HepG2 (cell line): ENCODE measurements around the gene SMPD3. TPM values are rescaled to one million over a fixed set of nuclear protein-coding genes. Genes with fewer than 3 reads are reported as not detected.
A peak's percentile ranks its signal among the peaks of the same experiment; 100 is the strongest.

Source experiments
- CEBPB ChIP-seq: IDR thresholded peaks from 2 replicates; pipeline ENCODE4 v1.6.1; 2011; ENCODE audit warnings: low read depth, low read length, improper control_type of control experiment, borderline replicate concordance
- FLYWCH1 ChIP-seq: sonication (generic); formaldehyde crosslinking; IDR thresholded peaks from 2 replicates; pipeline ENCODE4 v1.8.1; 2023; ENCODE audit warnings: mild to moderate bottlenecking, missing genetic modification reagents
- FOXP1 ChIP-seq, 2 experiments: fragments of 450-650 bp in 1 of 2; IDR thresholded peaks; 2 replicates each; pipeline ENCODE4 v1.6.1; 2017 to 2018; ENCODE audit warnings: antibody characterized with exemption in 1 of 2
- FOXP4 ChIP-seq: sonication (generic); formaldehyde crosslinking; IDR thresholded peaks from 2 replicates; pipeline ENCODE4 v1.4.0; 2020; ENCODE audit warnings: missing genetic modification reagents
- HNRNPLL ChIP-seq: fragments of 200-400 bp; formaldehyde crosslinking; IDR thresholded peaks from 2 replicates; pipeline ENCODE4 v1.6.1; 2017; ENCODE audit warnings: mild to moderate bottlenecking, low read depth, low read length; ENCODE audit not compliant: poor library complexity, severe bottlenecking
- MED1 ChIP-seq: sonication (generic); formaldehyde crosslinking; IDR thresholded peaks from 2 replicates; pipeline ENCODE4 v1.4.0; 2020; ENCODE audit warnings: missing genetic modification reagents
- MXI1 ChIP-seq: IDR thresholded peaks from 3 replicates; pipeline ENCODE4 v1.6.1; 2012; ENCODE audit warnings: low read depth, low read length, inconsistent platforms, borderline replicate concordance
- RXRB ChIP-seq: IDR thresholded peaks from 2 replicates; pipeline ENCODE4 v1.6.1; 2016; ENCODE audit warnings: borderline replicate concordance, missing genetic modification reagents, missing compliant biosample characterization
- TBX2 ChIP-seq: sonication (generic); formaldehyde crosslinking; IDR thresholded peaks from 2 replicates; pipeline ENCODE4 v1.5.0; 2020; ENCODE audit warnings: missing genetic modification reagents, mild to moderate bottlenecking, borderline replicate concordance
- TFAP4 ChIP-seq: sonication (generic); IDR thresholded peaks from 2 replicates; pipeline ENCODE4 v1.6.1; 2016; ENCODE audit warnings: low read depth, borderline replicate concordance
- ZHX1 ChIP-seq: sonication (generic); formaldehyde crosslinking; IDR thresholded peaks from 2 replicates; pipeline ENCODE4 v1.8.1; 2022; ENCODE audit warnings: low read depth, mild to moderate bottlenecking, missing genetic modification reagents
- ZNF18 ChIP-seq: sonication (generic); formaldehyde crosslinking; IDR thresholded peaks from 2 replicates; pipeline ENCODE4 v1.8.0; 2022; ENCODE audit warnings: mild to moderate bottlenecking, missing genetic modification reagents; ENCODE audit not compliant: insufficient replicate concordance
- ZNF205 ChIP-seq: IDR thresholded peaks from 2 replicates; pipeline ENCODE4 v1.6.1; 2018; ENCODE audit warnings: missing biosample characterization, missing genetic modification reagents
- ZNF24 ChIP-seq: fragments of 450-650 bp; IDR thresholded peaks from 2 replicates; pipeline ENCODE4 v1.6.1; 2017; ENCODE audit warnings: antibody characterized with exemption, mild to moderate bottlenecking
- ZNF710 ChIP-seq: sonication (generic); formaldehyde crosslinking; IDR thresholded peaks from 2 replicates; pipeline ENCODE4 v1.5.0; 2020; ENCODE audit warnings: mild to moderate bottlenecking, missing genetic modification reagents, borderline replicate concordance
- polyA plus RNA-seq, 8 experiments: library from polyadenylated mRNA; depleted of rRNA in 3 of 8; stranded (reverse) in 7 of 8; unstranded in 1 of 8; fragments of >200 nt; fragmentation: Illumina TruSeq in 4 of 8; extraction: Trizol in 4 of 8; gene quantifications; 2 replicates each; pipeline versions ENCODE4 v1.2.1 to v1.2.3, GENCODE V29; 2011 to 2016; ENCODE audit warnings: low read depth in 4 of 8, missing spikeins in 1 of 8, mixed read lengths in 1 of 8; ENCODE audit not compliant: insufficient read depth in 1 of 8
- total RNA-seq, 5 experiments: library from RNA; depleted of rRNA; stranded (reverse); fragments of >200 nt; fragmentation: Illumina TruSeq; extraction: Trizol; gene quantifications; 2 replicates each; pipeline ENCODE4 v1.2.3, GENCODE V29; 2016; ENCODE audit warnings: low read depth in 1 of 5
- TF ChIP-seq, protein P1 (sequence below): sonication (generic); formaldehyde crosslinking; IDR thresholded peaks from 2 replicates; pipeline ENCODE4 v1.5.0; 2020; ENCODE audit warnings: missing genetic modification reagents

Gene SMPD3
- total and polyA plus RNA-seq, 2 of the 13 experiments (the other 11 are each of a cell fraction or from before 2014, with no cell fraction given), result 0.07 to 0.32 TPM

GRCh38 chr16:68332411-68333121 is 115.7 kb downstream of the SMPD3 start (continued):
- TF ChIP-seq ZNF710 (peak; percentile 24), FOXP4 (CRISPR knock-in tag) (peak; percentile 56), CEBPB (peak; percentile 52; the same call in 1 of the 2 replicates), FOXP1 (IDR thresholded peaks at IDR 0.05) (no peak), FOXP1 (CRISPR knock-in tag; IDR thresholded peaks at IDR 0.05) (peak; percentile 28; the same call in 1 of the 2 replicates), RXRB (CRISPR knock-in tag) (peak; percentile 78), MED1 (peak; percentile 58), TBX2 (CRISPR knock-in tag) (peak; percentile 39; the same call in 1 of the 2 replicates), FLYWCH1 (CRISPR knock-in tag) (no peak), ZNF205 (CRISPR knock-in tag) (peak; percentile 69), ZNF24 (no peak), TFAP4 (peak; percentile 56; the same call in 1 of the 2 replicates), MXI1 (no peak), ZNF18 (CRISPR knock-in tag) (no peak), ZHX1 (CRISPR knock-in tag) (no peak), HNRNPLL (no peak)
- TF ChIP-seq, protein P1, sequence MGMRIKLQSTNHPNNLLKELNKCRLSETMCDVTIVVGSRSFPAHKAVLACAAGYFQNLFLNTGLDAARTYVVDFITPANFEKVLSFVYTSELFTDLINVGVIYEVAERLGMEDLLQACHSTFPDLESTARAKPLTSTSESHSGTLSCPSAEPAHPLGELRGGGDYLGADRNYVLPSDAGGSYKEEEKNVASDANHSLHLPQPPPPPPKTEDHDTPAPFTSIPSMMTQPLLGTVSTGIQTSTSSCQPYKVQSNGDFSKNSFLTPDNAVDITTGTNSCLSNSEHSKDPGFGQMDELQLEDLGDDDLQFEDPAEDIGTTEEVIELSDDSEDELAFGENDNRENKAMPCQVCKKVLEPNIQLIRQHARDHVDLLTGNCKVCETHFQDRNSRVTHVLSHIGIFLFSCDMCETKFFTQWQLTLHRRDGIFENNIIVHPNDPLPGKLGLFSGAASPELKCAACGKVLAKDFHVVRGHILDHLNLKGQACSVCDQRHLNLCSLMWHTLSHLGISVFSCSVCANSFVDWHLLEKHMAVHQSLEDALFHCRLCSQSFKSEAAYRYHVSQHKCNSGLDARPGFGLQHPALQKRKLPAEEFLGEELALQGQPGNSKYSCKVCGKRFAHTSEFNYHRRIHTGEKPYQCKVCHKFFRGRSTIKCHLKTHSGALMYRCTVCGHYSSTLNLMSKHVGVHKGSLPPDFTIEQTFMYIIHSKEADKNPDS, result peak; percentile 39; the same call in 1 of the 2 replicates
